Measurements from ENCODE around the gene CCDC85A. TPM values are rescaled to one million over a fixed set of nuclear protein-coding genes. Genes with fewer than 3 reads are reported as not detected.

The CCDC85A gene
- total RNA-seq, 1 donor from 2014 or later = 0.43 TPM

GRCh38 chr2:56217106-56217505 lies 33.3 kb downstream of the CCDC85A start:
- no peak overlapping the region for H3K4me2 ChIP-seq
- no peaks in the 10 kb centered on the region for H3F3A ChIP-seq (ENCODE audit: low read depth)
- no peak for TF ChIP-seq EZH2phosphoT487 (IDR thresholded peaks at IDR 0.05)
- peak; percentile 38 for TF ChIP-seq CTCF (IDR thresholded peaks at IDR 0.05)
- H2AFZ ChIP-seq (replicated peaks) = no peak overlapping the region
- no peak overlapping the region for H3K27ac Mint-ChIP-seq
- peaks cover 4% of the 10 kb centered on the region for H3K27me3 ChIP-seq
- no peak overlapping the region for H3K4me3 Mint-ChIP-seq
- H3K9ac ChIP-seq = no peak overlapping the region
- H3K27me3 Mint-ChIP-seq (ENCODE audit: insufficient read depth, low read depth) = no peaks in the 10 kb centered on the region
- no peak overlapping the region for H3K4me3 ChIP-seq
- peak; percentile 26 for DNase-seq (ENCODE audit: low spot score)
- H3K36me3 ChIP-seq = no peaks in the 10 kb centered on the region
- no peaks in the 10 kb centered on the region for H3K4me1 ChIP-seq
- H4K20me1 ChIP-seq (ENCODE audit: low read depth) = no peaks in the 10 kb centered on the region
- no peaks in the 10 kb centered on the region for H3K79me2 ChIP-seq (ENCODE audit: low read depth)
- no peaks in the 10 kb centered on the region for H3K36me3 Mint-ChIP-seq
- no peaks in the 10 kb centered on the region for H3K9me3 Mint-ChIP-seq
- no peaks in the 10 kb centered on the region for H3K9me3 ChIP-seq (ENCODE audit: low read depth)
- no peak overlapping the region for H3K27ac ChIP-seq
- H3K4me1 Mint-ChIP-seq = no peaks in the 10 kb centered on the region

GRCh38 chr2:56222481-56222880 lies 38.7 kb downstream of the CCDC85A start:
- Histone ChIP-seq H3K4me1 (no peaks in the 10 kb centered on the region), H3K9ac (no peak overlapping the region), H3K27ac (no peak overlapping the region), H4K20me1 (ENCODE audit: low read depth) (no peaks in the 10 kb centered on the region), H3K4me2 (no peak overlapping the region), H3K36me3 (no peaks in the 10 kb centered on the region), H3K4me3 (no peak overlapping the region), H2AFZ (replicated peaks) (no peak overlapping the region), H3K27me3 (no peaks in the 10 kb centered on the region), H3F3A (ENCODE audit: low read depth) (no peaks in the 10 kb centered on the region), H3K79me2 (ENCODE audit: low read depth) (no peaks in the 10 kb centered on the region), H3K9me3 (ENCODE audit: low read depth) (no peaks in the 10 kb centered on the region)
- Mint-ChIP-seq H3K27ac (no peak overlapping the region), H3K4me3 (no peak overlapping the region), H3K36me3 (no peaks in the 10 kb centered on the region), H3K4me1 (no peaks in the 10 kb centered on the region), H3K9me3 (no peaks in the 10 kb centered on the region), H3K27me3 (ENCODE audit: insufficient read depth, low read depth) (no peaks in the 10 kb centered on the region)
- TF ChIP-seq CTCF (IDR thresholded peaks at IDR 0.05) (no peak), EZH2phosphoT487 (IDR thresholded peaks at IDR 0.05) (no peak), EZH2 (IDR thresholded peaks at IDR 0.05) (no peak)
- DNase-seq (ENCODE audit: low spot score) = no peak

GRCh38 chr2:56224316-56224715 lies 40.5 kb downstream of the CCDC85A start:
- Histone ChIP-seq H3K4me1 (no peaks in the 10 kb centered on the region), H3K27ac (no peak overlapping the region), H4K20me1 (ENCODE audit: low read depth) (no peaks in the 10 kb centered on the region), H3F3A (ENCODE audit: low read depth) (no peaks in the 10 kb centered on the region), H3K79me2 (ENCODE audit: low read depth) (no peaks in the 10 kb centered on the region), H3K9me3 (ENCODE audit: low read depth) (no peaks in the 10 kb centered on the region), H3K27me3 (no peaks in the 10 kb centered on the region), H2AFZ (replicated peaks) (no peak overlapping the region), H3K4me2 (no peak overlapping the region), H3K36me3 (no peaks in the 10 kb centered on the region), H3K9ac (no peak overlapping the region), H3K4me3 (no peak overlapping the region)
- Mint-ChIP-seq H3K4me1 (no peaks in the 10 kb centered on the region), H3K27me3 (ENCODE audit: insufficient read depth, low read depth) (no peaks in the 10 kb centered on the region), H3K36me3 (no peaks in the 10 kb centered on the region), H3K9me3 (no peaks in the 10 kb centered on the region), H3K4me3 (no peak overlapping the region), H3K27ac (no peak overlapping the region)
- TF ChIP-seq EZH2phosphoT487 (IDR thresholded peaks at IDR 0.05) (no peak), EZH2 (IDR thresholded peaks at IDR 0.05) (no peak), CTCF (IDR thresholded peaks at IDR 0.05) (no peak)
- DNase-seq (ENCODE audit: low spot score) = no peak

Measured in neural progenitor cell (in vitro differentiated cells).